M059J (cell line): ENCODE results near the gene DSG1. TPM values are rescaled to one million over a fixed set of nuclear protein-coding genes. Genes with fewer than 3 reads are reported as not detected.
"Not testable (repeated sequence)": the region's sequence is repeated elsewhere in the genome, so short reads cannot be mapped to it uniquely, and the experiment has no call there.

Experiments used
- DNase-seq: peaks from one replicate; pipeline ENCODE4 v3.0.0-alpha.2; 2012; ENCODE audit warnings: low read depth
- total RNA-seq: library from RNA; depleted of rRNA; stranded (reverse); fragments of >200 nt; shearing (Covaris generic); gene quantifications from 2 replicates; pipeline ENCODE4 v1.2.3, GENCODE V29; 2014; rRNA removed

The DSG1 gene
- total RNA-seq, result not detected in 2 replicates

- no peak for DNase-seq
Observed at GRCh38 chr18:31317860-31318259, at the start of gene DSG1. Gene DSG1, plus strand, starts transcription at chr18:31318160. Its CDS starts 141 bp downstream, at chr18:31318301.

GRCh38 chr18:31268985-31269406, 49.0 kb upstream of the DSG1 start:
- no peak for DNase-seq

GRCh38 chr18:31269566-31269965, 48.4 kb upstream of the DSG1 start:
- no peak for DNase-seq

GRCh38 chr18:31270578-31270977, 47.4 kb upstream of the DSG1 start:
- no peak for DNase-seq

GRCh38 chr18:31273812-31274527, 44.0 kb upstream of the DSG1 start:
- DNase-seq, result no peak

- DNase-seq, result no peak
Observed at GRCh38 chr18:31274931-31275330, 43.0 kb upstream of the DSG1 start.

GRCh38 chr18:31275722-31276463, 42.1 kb upstream of the DSG1 start:
- DNase-seq, result no peak

GRCh38 chr18:31278609-31279071, 39.3 kb upstream of the DSG1 start:
- DNase-seq, result no peak

- DNase-seq, result no peak
Observed at GRCh38 chr18:31280502-31280901, 37.5 kb upstream of the DSG1 start.

GRCh38 chr18:31281437-31281836, 36.5 kb upstream of the DSG1 start:
- DNase-seq, result no peak

GRCh38 chr18:31289446-31289845, 28.5 kb upstream of the DSG1 start:
- DNase-seq, result not testable (repeated sequence)

- DNase-seq, result no peak
Observed at GRCh38 chr18:31291688-31292087, 26.3 kb upstream of the DSG1 start.

- no peak for DNase-seq
Observed at GRCh38 chr18:31294199-31294747, 23.7 kb upstream of the DSG1 start.

- DNase-seq, result no peak
Observed at GRCh38 chr18:31297248-31297647, 20.7 kb upstream of the DSG1 start.

- DNase-seq, result no peak
Observed at GRCh38 chr18:31301201-31301655, 16.7 kb upstream of the DSG1 start.

GRCh38 chr18:31302991-31303390, 15.0 kb upstream of the DSG1 start:
- no peak for DNase-seq

GRCh38 chr18:31303771-31304170, 14.2 kb upstream of the DSG1 start:
- DNase-seq, result no peak

- no peak for DNase-seq
Observed at GRCh38 chr18:31309115-31309514, 8.8 kb upstream of the DSG1 start.

- no peak for DNase-seq
Observed at GRCh38 chr18:31316974-31317373, 986 bp upstream of the DSG1 start.

- DNase-seq, result no peak
Observed at GRCh38 chr18:31321719-31322118, 3.8 kb downstream of the DSG1 start.

GRCh38 chr18:31325051-31325450, 7.1 kb downstream of the DSG1 start:
- no peak for DNase-seq

GRCh38 chr18:31329787-31330438, 12.0 kb downstream of the DSG1 start:
- DNase-seq, result no peak
